ENCODE results near the gene MRPL23.

The MRPL23 gene

GRCh38 chr11:1949922-1950321 is 2.8 kb downstream of the MRPL23 start:
- H3K4me1 ChIP-seq (ENCODE audit: insufficient read depth, low read length, poor library complexity, severe bottlenecking) = no peaks in the 10 kb centered on the region
- no peaks in the 10 kb centered on the region for H3K9me2 ChIP-seq (replicated peaks; ENCODE audit: low read depth, low read length)
- no peaks in the 10 kb centered on the region for H4K20me1 ChIP-seq (ENCODE audit: insufficient read depth, low read length, poor library complexity, severe bottlenecking)
- H3K4me2 ChIP-seq (ENCODE audit: low read depth, low read length, poor library complexity, severe bottlenecking) = no peak overlapping the region
- no peaks in the 10 kb centered on the region for H3K9me3 ChIP-seq (ENCODE audit: insufficient read depth, low read depth, low read length)
- H3K27me3 ChIP-seq (ENCODE audit: insufficient read depth, low read length, poor library complexity, severe bottlenecking) = no peaks in the 10 kb centered on the region
- H3F3A ChIP-seq (ENCODE audit: low read depth) = no peaks in the 10 kb centered on the region
- no peak overlapping the region for H3K9ac ChIP-seq (ENCODE audit: low read depth, low read length, poor library complexity, severe bottlenecking)
- H3K36me3 ChIP-seq (ENCODE audit: insufficient read depth, low read length) = no peaks in the 10 kb centered on the region
- no peaks in the 10 kb centered on the region for H3K79me2 ChIP-seq (ENCODE audit: insufficient read depth, low read length)
- no peak overlapping the region for H2AFZ ChIP-seq (ENCODE audit: low read length)
- TF ChIP-seq EZH2phosphoT487 (IDR thresholded peaks at IDR 0.05; ENCODE audit: borderline replicate concordance) = no peak
- TF ChIP-seq CTCF (conservative IDR thresholded peaks at IDR 0.05; ENCODE audit: low read length) = no peak
- H3K4me3 ChIP-seq (ENCODE audit: low read length, poor library complexity, severe bottlenecking) = no peak overlapping the region

- Histone ChIP-seq H3K9me3 (ENCODE audit: insufficient read depth, low read depth, low read length) (no peaks in the 10 kb centered on the region), H3K4me2 (ENCODE audit: low read depth, low read length, poor library complexity, severe bottlenecking) (no peak overlapping the region), H3K9ac (ENCODE audit: low read depth, low read length, poor library complexity, severe bottlenecking) (no peak overlapping the region), H3K9me2 (replicated peaks; ENCODE audit: low read depth, low read length) (no peaks in the 10 kb centered on the region), H4K20me1 (ENCODE audit: insufficient read depth, low read length, poor library complexity, severe bottlenecking) (no peaks in the 10 kb centered on the region), H3K79me2 (ENCODE audit: insufficient read depth, low read length) (no peaks in the 10 kb centered on the region), H2AFZ (ENCODE audit: low read length) (no peak overlapping the region), H3K4me1 (ENCODE audit: insufficient read depth, low read length, poor library complexity, severe bottlenecking) (no peaks in the 10 kb centered on the region), H3K27me3 (ENCODE audit: insufficient read depth, low read length, poor library complexity, severe bottlenecking) (no peaks in the 10 kb centered on the region), H3K4me3 (ENCODE audit: low read length, poor library complexity, severe bottlenecking) (no peak overlapping the region), H3F3A (ENCODE audit: low read depth) (no peaks in the 10 kb centered on the region), H3K36me3 (ENCODE audit: insufficient read depth, low read length) (no peaks in the 10 kb centered on the region)
- TF ChIP-seq EZH2phosphoT487 (IDR thresholded peaks at IDR 0.05; ENCODE audit: borderline replicate concordance) (no peak), CTCF (conservative IDR thresholded peaks at IDR 0.05; ENCODE audit: low read length) (no peak)
Observed at GRCh38 chr11:1952806-1953482, 5.8 kb downstream of the MRPL23 start.

GRCh38 chr11:1953489-1954266 is 6.5 kb downstream of the MRPL23 start:
- Histone ChIP-seq H4K20me1 (ENCODE audit: insufficient read depth, low read length, poor library complexity, severe bottlenecking) (no peaks in the 10 kb centered on the region), H3K36me3 (ENCODE audit: insufficient read depth, low read length) (no peaks in the 10 kb centered on the region), H3K9me2 (replicated peaks; ENCODE audit: low read depth, low read length) (no peaks in the 10 kb centered on the region), H3K4me3 (ENCODE audit: low read length, poor library complexity, severe bottlenecking) (no peak overlapping the region), H2AFZ (ENCODE audit: low read length) (no peak overlapping the region), H3K9me3 (ENCODE audit: insufficient read depth, low read depth, low read length) (no peaks in the 10 kb centered on the region), H3K9ac (ENCODE audit: low read depth, low read length, poor library complexity, severe bottlenecking) (no peak overlapping the region), H3K4me2 (ENCODE audit: low read depth, low read length, poor library complexity, severe bottlenecking) (no peak overlapping the region), H3K27me3 (ENCODE audit: insufficient read depth, low read length, poor library complexity, severe bottlenecking) (no peaks in the 10 kb centered on the region), H3K79me2 (ENCODE audit: insufficient read depth, low read length) (no peaks in the 10 kb centered on the region), H3F3A (ENCODE audit: low read depth) (no peaks in the 10 kb centered on the region), H3K4me1 (ENCODE audit: insufficient read depth, low read length, poor library complexity, severe bottlenecking) (no peaks in the 10 kb centered on the region)
- TF ChIP-seq EZH2phosphoT487 (IDR thresholded peaks at IDR 0.05; ENCODE audit: borderline replicate concordance) (no peak), CTCF (conservative IDR thresholded peaks at IDR 0.05; ENCODE audit: low read length) (no peak)

Data from Loucy (cell line).